Retinal pigment epithelial cell (primary cell): ENCODE measurements around the gene SDK1.
"Not testable (repeated sequence)": the region's sequence is repeated elsewhere in the genome, so short reads cannot be mapped to it uniquely, and the experiment has no call there.

Source experiments
- DNase-seq: peaks from one replicate; pipeline ENCODE4 v3.0.0-alpha.2; 2010; ENCODE audit warnings: low read depth
- H3K4me3 ChIP-seq: 2 replicates; pipeline ENCODE4 v1.5.1; 2011; ENCODE audit warnings: mild to moderate bottlenecking, low read length, control low read depth, moderate library complexity
- TF ChIP-seq, protein P1 (sequence below): conservative IDR thresholded peaks from 2 replicates; pipeline ENCODE4 v1.5.1; 2011; ENCODE audit warnings: low read depth, low read length, control low read depth, inconsistent platforms

The SDK1 gene

DNA sequence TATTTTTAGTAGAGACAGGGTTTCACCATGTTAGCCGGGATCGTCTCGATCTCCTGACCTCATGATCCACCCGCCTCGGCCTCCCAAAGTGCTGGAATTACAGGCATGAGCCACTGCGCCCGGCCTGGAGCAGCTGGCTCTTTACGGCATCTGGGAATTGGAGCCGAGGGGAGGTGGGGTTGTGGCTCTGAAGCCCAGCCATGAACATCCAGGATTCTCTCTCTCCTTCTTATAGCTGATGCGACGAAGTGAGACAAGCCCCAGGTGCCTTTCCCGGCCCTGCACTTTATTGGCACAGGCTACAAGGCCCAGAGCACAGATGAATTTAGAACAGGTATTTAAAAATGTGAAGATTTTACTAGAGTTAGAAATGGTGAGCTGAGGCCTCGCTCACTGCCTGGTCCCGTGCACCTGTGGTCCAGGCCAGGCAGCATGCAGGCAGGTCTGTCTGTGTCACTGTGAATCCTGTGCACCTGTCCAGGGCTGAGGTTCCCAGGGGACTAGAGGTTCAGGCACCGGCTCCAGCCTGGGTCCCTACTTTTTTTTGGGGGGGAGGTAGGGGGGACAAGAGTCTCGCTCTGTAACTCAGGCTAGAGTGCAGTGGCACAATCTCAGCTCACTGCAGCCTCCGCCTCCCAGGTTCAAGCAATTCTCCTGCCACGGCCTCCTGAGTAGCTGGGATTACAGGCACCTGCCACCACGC, 1001.3 kb downstream of the SDK1 start:
- TF ChIP-seq, protein P1, sequence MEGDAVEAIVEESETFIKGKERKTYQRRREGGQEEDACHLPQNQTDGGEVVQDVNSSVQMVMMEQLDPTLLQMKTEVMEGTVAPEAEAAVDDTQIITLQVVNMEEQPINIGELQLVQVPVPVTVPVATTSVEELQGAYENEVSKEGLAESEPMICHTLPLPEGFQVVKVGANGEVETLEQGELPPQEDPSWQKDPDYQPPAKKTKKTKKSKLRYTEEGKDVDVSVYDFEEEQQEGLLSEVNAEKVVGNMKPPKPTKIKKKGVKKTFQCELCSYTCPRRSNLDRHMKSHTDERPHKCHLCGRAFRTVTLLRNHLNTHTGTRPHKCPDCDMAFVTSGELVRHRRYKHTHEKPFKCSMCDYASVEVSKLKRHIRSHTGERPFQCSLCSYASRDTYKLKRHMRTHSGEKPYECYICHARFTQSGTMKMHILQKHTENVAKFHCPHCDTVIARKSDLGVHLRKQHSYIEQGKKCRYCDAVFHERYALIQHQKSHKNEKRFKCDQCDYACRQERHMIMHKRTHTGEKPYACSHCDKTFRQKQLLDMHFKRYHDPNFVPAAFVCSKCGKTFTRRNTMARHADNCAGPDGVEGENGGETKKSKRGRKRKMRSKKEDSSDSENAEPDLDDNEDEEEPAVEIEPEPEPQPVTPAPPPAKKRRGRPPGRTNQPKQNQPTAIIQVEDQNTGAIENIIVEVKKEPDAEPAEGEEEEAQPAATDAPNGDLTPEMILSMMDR, result no peak
- no peak for DNase-seq
- no peak overlapping the region for H3K4me3 ChIP-seq

DNA sequence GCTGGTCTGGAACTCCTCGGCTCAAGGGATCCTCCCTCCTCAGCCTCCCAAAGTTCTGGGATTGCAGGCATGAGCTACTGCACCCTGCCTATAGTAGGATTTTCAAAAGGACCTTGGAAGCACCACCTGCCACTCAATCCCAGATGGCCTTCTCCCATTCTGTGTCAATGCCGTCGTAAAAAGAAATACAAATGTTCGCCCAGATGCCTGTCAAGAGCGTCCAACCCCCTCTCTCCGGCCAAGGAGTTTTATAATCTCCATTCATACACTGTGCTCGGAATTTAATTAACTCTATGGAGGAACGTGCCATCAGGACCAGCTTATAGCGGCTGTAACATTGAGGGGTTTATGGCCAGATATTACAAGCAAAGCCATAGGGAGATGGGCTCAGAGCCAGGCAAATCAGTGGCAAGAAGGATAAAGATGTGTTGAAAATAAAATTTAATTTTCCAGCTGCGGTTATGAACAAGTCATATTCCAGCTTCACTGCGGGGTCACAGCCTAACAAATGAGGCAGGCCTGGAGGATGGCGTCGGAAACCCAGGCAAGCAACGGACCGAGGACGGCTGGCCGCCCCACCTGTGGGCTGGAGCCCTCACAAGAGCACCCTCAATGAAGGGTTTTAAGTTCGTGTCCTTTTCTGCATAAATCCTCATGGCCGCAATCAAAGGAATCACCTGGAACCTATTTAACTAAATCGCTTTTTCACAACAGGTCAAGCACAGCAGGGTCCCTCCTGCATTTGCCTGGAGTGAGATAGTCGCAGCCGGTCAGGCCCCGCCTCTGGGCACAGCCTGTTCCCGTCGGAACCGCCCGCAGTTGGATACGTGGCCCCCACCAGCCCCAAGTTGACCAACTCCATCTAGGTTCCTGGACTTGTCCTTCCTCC, 1006.5 kb downstream of the SDK1 start:
- TF ChIP-seq, protein P1, result no peak
- no peak for DNase-seq
- no peak overlapping the region for H3K4me3 ChIP-seq

DNA sequence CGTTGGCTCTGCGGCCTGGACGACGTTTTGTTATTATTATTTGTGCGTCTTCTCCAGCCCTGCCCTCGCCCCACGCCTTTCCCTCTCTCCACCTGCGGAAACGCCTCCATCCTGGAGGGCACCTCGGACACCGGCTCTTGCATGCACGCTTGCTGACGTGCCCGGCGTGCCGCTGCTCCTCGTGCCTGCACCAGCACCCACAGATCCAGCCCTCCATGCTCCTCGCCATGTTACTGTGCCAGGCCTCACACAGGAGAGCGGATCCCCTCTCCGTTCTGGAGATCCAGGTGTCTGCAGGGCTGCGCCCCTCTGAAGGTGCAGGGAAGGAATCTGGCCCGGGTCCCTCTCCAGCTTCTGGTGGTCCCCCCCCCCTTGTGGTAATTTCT, 1007.1 kb downstream of the SDK1 start:
- TF ChIP-seq, protein P1, result no peak
- DNase-seq, result no peak
- no peak overlapping the region for H3K4me3 ChIP-seq

DNA sequence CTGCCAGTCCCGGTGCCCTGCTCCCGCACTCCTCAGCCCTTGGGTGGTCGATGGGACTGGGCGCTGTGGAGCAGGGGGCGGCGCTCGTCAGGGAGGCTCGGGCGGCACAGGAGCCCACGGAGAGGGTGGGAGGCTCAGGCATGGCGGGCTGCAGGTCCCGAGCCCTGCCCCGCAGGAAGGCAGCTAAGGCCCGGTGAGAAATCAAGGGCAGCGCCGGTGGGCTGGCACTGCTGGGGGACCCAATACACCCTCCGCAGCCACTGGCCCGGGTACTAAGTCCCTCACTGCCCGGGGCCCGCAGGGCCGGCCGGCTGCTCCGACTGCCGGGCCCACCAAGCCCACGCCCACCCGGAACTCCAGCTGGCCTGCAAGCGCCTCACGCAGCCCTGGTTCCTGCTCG, 1012.9 kb downstream of the SDK1 start:
- H3K4me3 ChIP-seq, DNase-seq: not testable (repeated sequence)

GRCh38 chr7:4314316-4314715, 1013.3 kb downstream of the SDK1 start:
- DNase-seq, H3K4me3 ChIP-seq: not testable (repeated sequence)
